ENCODE data around the gene PIH1D1.

DNA sequence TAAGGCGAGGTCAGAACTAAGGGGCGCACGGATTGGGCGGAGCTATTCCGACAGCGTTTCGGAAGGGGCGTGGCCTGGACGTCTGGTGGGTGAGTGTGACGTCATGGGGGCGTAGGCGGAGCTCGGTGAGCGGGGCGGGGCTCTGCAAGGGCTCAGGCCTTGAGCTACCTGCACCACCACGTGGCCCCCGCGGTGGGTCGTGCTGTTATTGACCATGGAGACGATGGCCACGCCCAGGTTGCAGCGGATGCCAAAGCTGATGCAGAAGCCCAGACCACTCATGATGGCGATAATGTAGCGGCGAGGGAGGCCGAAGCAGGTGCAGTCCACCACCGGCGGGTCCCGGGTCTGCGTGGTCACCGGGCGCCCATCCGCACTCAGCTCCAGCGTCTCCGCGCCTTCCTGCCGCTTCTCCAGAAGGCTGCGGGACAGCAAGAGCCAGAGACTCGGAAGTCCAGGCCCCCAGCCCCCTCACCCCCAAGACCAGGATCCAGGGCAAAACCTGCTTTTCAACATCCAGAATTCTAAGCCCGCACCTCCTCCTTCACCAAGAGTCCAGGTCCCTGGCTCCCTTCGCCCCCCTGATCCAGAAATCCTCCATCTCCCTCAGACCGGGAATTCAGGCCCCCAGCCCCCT is 15.1 kb downstream of the PIH1D1 start:
- TF ChIP-seq, protein P1, sequence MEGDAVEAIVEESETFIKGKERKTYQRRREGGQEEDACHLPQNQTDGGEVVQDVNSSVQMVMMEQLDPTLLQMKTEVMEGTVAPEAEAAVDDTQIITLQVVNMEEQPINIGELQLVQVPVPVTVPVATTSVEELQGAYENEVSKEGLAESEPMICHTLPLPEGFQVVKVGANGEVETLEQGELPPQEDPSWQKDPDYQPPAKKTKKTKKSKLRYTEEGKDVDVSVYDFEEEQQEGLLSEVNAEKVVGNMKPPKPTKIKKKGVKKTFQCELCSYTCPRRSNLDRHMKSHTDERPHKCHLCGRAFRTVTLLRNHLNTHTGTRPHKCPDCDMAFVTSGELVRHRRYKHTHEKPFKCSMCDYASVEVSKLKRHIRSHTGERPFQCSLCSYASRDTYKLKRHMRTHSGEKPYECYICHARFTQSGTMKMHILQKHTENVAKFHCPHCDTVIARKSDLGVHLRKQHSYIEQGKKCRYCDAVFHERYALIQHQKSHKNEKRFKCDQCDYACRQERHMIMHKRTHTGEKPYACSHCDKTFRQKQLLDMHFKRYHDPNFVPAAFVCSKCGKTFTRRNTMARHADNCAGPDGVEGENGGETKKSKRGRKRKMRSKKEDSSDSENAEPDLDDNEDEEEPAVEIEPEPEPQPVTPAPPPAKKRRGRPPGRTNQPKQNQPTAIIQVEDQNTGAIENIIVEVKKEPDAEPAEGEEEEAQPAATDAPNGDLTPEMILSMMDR (IDR thresholded peaks at IDR 0.05; ENCODE audit: low read depth, low read length, missing input control): no peak
- TF ChIP-seq JUND (IDR thresholded peaks at IDR 0.05) (no peak), YY1 (IDR thresholded peaks at IDR 0.05) (no peak), HNF4A (conservative IDR thresholded peaks at IDR 0.05) (no peak), TAF1 (conservative IDR thresholded peaks at IDR 0.05) (no peak), SP1 (IDR thresholded peaks at IDR 0.05) (no peak)
- TF ChIP-seq, protein P2, sequence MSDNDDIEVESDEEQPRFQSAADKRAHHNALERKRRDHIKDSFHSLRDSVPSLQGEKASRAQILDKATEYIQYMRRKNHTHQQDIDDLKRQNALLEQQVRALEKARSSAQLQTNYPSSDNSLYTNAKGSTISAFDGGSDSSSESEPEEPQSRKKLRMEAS (IDR thresholded peaks at IDR 0.05): no peak
